ENCODE measurements around the gene KNDC1. TPM values are rescaled to one million over a fixed set of nuclear protein-coding genes. Genes with fewer than 3 reads are reported as not detected.

KNDC1 gene
- total RNA-seq, 2 experiments from 2014 or later: 0.32 TPM; not detected in 1

DNA sequence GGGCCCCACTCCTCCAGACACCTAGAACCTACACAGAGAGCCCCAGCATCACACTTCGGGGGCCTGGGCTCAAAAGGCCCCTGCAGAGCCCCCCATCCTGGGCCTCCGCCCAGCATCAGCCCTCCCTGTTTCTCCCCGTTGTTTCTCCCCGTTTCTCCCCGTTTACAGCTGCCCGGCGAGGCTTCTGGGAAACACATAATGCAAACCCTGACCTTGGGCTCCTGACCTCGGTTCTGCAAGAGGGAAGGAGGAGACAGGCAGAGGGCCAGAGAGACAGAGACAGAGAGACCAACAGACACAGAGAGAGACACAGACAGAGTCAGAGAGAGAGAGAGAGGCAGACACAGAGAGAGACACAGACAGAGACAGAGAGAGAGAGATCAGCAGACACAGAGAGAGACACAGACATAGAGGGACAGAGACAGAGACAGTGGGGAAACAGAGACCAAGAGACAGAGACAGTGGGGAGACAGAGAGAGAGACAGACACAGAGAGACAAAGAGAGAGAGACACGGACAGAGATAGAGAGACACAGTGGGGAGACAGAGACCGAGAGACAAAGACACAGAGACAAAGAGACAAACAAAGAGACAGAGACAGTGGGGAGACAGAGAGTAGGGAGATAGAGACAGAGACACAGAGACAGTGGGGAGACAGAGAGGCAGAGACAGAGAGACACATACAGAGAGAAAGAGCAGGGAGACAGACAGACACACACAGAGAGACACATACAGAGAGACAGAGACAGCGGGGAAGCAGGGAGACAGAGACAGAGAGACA lies 90.1 kb downstream of the KNDC1 start:
- H3K4me3 Mint-ChIP-seq: no peak overlapping the region
- no peak for ATAC-seq
- no peak for DNase-seq
- peaks cover 5% of the 10 kb centered on the region for H3K27me3 Mint-ChIP-seq
- H3K9me3 Mint-ChIP-seq (ENCODE audit: low read depth): no peaks in the 10 kb centered on the region
- H3K36me3 Mint-ChIP-seq: no peaks in the 10 kb centered on the region
- H3K27ac Mint-ChIP-seq: peak overlapping the region; percentile 36
- H3K4me1 Mint-ChIP-seq: peaks cover 2% of the 10 kb centered on the region
- CTCF ChIA-PET: no interaction called here

DNA sequence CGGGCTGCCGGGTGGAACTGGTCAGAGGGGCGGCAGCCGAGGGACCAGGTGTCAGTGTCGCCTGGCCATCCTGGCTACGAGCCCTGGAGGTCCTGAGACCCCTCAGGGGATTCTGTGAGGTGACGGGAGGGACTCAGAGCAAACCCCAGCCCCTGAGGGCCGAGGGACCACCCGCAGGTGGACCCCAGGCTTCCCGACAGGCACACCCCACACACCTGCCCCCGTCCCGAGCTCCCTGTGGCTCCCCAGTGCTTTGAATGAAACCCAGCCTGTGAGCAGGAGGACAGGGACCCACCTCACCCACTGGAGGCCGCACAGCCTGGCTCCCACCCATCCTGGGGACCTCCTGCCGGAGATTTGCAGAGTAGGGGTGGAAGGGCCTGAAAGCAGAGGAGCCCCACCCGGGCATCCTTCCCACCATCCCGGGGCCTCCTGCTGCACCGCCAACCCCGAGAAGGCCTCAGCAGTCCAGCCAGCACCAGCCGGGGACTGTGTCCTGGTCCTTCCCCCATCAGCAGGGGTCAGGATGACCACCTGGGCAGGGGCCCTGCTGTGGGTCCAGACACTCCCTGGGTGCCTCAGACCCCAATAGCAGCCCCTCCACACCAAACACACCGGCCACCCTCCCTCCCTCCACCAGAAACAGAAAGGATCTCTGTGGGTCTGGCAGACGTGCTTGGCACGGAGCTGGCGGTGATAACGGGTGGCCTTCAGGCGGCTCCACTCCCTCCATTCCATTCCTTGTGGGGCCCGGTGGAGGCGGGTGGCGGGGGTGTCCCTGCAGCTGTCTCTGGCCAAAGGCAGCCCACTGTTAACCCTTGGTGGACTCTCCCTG lies 91.6 kb downstream of the KNDC1 start:
- Mint-ChIP-seq H3K4me3 (no peak overlapping the region), H3K27ac (no peak overlapping the region), H3K36me3 (no peaks in the 10 kb centered on the region), H3K27me3 (peaks cover 5% of the 10 kb centered on the region), H3K9me3 (ENCODE audit: low read depth) (no peaks in the 10 kb centered on the region), H3K4me1 (peaks cover 2% of the 10 kb centered on the region)
- no peak for DNase-seq
- CTCF ChIA-PET: no interaction called here
- ATAC-seq: no peak

DNA sequence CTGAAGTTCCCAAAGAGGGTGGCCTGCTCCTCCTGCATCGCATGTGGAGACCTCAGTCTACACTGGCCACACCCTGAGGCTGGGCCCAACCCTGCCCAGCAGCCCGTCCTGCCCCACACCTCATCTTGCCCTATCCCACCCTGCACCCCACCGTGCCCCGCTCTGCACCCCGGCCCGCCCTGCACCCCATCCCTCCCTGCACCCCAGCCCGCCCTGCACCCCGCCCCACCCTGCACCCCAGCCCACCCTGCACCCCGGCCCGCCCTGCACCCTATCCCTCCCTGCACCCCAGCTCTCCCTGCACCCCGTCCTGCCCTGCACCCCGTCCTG lies 92.2 kb downstream of the KNDC1 start:
- Mint-ChIP-seq H3K4me1 (peaks cover 4% of the 10 kb centered on the region), H3K4me3 (no peak overlapping the region), H3K27me3 (peaks cover 5% of the 10 kb centered on the region), H3K9me3 (ENCODE audit: low read depth) (no peaks in the 10 kb centered on the region), H3K27ac (no peak overlapping the region), H3K36me3 (no peaks in the 10 kb centered on the region)
- no peak for ATAC-seq
- DNase-seq: no peak
- CTCF ChIA-PET: no interaction called here

DNA sequence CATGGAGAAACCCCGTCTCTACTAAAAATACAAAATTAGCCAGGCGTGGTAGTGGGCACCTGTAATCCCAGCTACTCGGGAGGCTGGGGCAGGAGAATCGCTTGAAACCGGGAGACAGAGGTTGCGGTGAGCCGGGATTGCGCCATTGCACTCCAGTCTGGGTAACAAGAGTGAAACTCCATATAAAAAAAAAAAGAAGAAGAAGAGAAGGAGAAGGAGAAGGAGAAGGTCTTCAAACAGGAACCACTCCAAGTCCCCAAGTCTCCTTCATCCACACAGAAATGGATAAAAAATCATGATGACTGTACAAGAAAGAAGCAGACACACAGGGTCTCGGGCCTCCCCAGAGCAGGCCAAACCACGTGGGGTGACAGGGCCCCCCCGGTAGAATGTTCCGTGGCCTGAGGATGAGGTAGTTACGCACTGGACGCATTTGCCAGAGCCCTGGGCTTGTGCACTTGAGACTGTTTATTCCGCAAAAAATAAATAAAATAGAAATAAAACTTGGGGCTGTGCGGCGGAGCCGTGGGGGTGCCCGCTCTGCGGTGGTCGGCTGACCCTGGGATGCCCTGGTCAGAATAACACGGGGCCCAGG lies 93.4 kb downstream of the KNDC1 start:
- H3K27me3 Mint-ChIP-seq: peaks cover 5% of the 10 kb centered on the region
- H3K9me3 Mint-ChIP-seq (ENCODE audit: low read depth): no peaks in the 10 kb centered on the region
- no peak overlapping the region for H3K4me3 Mint-ChIP-seq
- no peak for DNase-seq
- CTCF ChIA-PET: no interaction called here
- peaks cover 16% of the 10 kb centered on the region for H3K4me1 Mint-ChIP-seq
- H3K36me3 Mint-ChIP-seq: no peaks in the 10 kb centered on the region
- ATAC-seq: no peak
- no peak overlapping the region for H3K27ac Mint-ChIP-seq

DNA sequence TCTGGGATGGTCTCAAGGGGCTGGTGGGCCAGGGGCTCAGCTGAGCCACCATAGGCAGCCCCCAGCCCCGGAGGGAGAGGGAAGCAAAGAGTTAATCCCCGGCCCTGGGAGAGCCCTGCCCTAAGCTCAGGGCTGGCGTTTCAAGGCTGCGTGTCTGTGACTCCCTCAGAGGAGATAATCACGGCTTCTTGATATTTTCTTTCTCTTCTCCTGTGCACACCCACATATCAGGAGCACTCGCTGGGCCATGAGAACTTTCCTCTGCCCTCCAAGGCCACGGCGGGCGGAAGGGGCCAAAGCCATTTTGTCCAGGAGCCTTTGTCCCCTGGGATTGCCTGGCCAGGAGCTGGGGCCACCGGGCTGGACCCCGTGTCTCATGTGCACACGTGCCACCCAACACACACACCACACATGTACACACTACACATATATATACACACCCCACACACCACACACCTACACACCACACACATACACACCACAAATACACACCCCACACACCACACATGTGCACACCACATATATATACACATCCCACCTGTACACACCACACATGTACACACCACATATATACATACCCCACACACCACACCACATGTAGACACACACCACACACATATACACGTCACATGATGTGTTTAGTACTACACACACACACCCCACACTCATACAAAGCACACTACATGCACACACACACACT lies 94.6 kb downstream of the KNDC1 start:
- no peak for ATAC-seq
- H3K4me1 Mint-ChIP-seq: peaks cover 24% of the 10 kb centered on the region
- H3K4me3 Mint-ChIP-seq: no peak overlapping the region
- no peaks in the 10 kb centered on the region for H3K36me3 Mint-ChIP-seq
- CTCF ChIA-PET: interaction anchor here (1.4 kb wide), 1 partner anchor 75 kb away, joined by 4 read pairs; no protein-coding TSS in a partner anchor
- DNase-seq: no peak
- no peak overlapping the region for H3K27ac Mint-ChIP-seq
- H3K9me3 Mint-ChIP-seq (ENCODE audit: low read depth): no peaks in the 10 kb centered on the region
- peaks cover 5% of the 10 kb centered on the region for H3K27me3 Mint-ChIP-seq

DNA sequence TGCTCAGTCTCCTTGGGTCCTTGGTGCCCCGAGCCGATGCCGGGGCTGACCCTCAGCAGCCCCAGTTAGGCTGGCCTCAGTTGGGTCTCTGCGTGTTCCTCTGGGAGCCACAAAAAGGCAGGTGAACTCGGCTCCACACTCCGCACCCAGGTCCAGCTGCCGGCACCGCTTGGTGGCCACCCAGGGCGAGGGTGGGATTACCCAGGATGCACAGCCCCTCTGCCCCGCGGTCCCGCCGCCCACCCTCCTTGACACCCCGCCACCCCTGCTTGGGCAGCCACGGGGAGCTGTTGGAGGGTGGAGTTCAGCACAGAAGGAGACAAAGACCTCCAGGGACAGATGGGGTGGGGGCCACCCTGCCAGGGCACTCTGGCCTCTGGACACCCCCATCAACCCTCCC lies 95.3 kb downstream of the KNDC1 start:
- Mint-ChIP-seq H3K4me3 (no peak overlapping the region), H3K9me3 (ENCODE audit: low read depth) (no peaks in the 10 kb centered on the region), H3K36me3 (no peaks in the 10 kb centered on the region), H3K4me1 (peaks cover 32% of the 10 kb centered on the region), H3K27me3 (peaks cover 2% of the 10 kb centered on the region), H3K27ac (no peak overlapping the region)
- ATAC-seq: no peak
- CTCF ChIA-PET: interaction anchor here (1.4 kb wide), 1 partner anchor 74 kb away, joined by 4 read pairs; no protein-coding TSS in a partner anchor
- no peak for DNase-seq

DNA sequence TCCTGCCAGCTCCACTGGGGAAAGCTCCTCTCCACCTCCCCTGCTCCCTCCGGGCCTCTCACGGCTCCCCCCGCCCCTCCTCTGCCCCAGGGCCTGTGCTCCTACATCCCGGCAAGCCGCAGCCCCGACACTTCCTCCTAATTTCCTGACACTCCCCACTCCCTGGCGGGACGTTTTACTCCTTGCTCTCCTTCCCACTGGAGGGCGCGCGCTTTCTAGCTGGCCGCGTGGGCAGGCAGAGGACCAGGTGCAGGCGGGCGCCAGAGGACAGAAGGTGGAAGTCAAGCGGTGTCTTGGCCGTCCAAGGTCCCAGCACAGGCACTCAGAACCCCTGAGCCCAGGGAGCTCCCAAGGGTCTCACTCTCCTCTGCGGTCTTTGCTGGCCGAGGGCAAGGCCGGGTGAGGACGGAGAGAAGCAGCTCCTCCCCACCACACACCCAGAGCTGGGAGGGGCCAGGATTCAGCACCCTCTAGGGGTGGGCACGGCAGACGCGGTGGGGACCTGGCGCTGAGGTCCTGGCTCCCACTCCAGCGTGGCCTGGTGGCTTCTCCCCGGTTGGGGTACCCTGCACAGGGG lies 97.6 kb downstream of the KNDC1 start:
- no peak for DNase-seq
- H3K27me3 Mint-ChIP-seq: no peaks in the 10 kb centered on the region
- peak overlapping the region; percentile 11 for H3K4me3 Mint-ChIP-seq
- peaks cover 47% of the 10 kb centered on the region for H3K4me1 Mint-ChIP-seq
- H3K27ac Mint-ChIP-seq: peak overlapping the region; percentile 86
- H3K36me3 Mint-ChIP-seq: no peaks in the 10 kb centered on the region
- CTCF ChIA-PET: interaction anchor here (0.8 to 4.8 kb wide), 12 partner anchors 12 to 115 kb away, joined by 3 to 41 read pairs (median 4); partner anchors contain the start of genes ADAM8 and VENTX
- no peaks in the 10 kb centered on the region for H3K9me3 Mint-ChIP-seq (ENCODE audit: low read depth)
- peak; percentile 8 for ATAC-seq

DNA sequence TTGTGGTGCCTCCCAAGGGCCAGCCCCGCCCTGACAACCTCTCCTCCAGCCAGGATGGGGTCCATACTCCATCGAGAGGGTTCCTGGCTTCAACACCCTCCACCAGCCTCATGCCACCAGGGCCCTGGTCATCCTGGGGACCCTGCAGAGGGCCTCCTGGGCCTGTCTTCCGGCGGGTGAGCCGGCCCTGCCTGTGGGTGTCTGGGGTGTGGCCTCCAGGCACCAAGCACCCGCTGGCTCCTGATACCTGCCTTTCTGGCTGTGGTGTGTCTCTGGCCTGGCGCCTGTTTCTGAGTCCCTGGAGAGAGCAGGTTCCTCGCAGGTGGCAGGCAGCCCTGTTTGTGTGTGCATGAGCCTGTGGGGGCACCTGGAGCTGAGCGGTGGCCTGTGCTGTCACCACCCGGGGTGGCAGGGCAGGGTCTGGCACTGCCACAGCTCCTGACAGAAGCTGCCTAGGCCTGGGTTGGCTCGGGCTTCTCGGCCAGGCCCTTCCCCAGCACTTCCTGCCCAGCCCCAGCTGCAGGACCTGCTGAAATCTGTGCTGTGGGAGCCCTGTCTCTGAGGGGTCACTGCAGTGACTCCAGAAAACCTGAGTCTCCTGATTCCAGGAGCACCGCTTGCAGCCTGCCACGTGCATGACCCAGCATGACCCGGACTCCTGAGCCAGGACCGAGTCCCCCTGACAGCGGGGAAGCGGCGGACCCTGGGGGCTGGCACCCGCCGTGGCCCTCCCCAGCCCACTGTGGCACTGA lies 98.2 kb downstream of the KNDC1 start:
- H3K4me3 Mint-ChIP-seq: no peak overlapping the region
- H3K27ac Mint-ChIP-seq: peak overlapping the region; percentile 86
- H3K36me3 Mint-ChIP-seq: peaks cover 1% of the 10 kb centered on the region
- CTCF ChIA-PET: interaction anchor here (0.8 to 4.8 kb wide), 12 partner anchors 11 to 115 kb away, joined by 3 to 41 read pairs (median 4); partner anchors contain the start of gene ADAM8
- DNase-seq (peak; percentile 69), ATAC-seq (peak; percentile 10)
- peaks cover 49% of the 10 kb centered on the region for H3K4me1 Mint-ChIP-seq
- H3K9me3 Mint-ChIP-seq (ENCODE audit: low read depth): no peaks in the 10 kb centered on the region
- H3K27me3 Mint-ChIP-seq: no peaks in the 10 kb centered on the region

DNA sequence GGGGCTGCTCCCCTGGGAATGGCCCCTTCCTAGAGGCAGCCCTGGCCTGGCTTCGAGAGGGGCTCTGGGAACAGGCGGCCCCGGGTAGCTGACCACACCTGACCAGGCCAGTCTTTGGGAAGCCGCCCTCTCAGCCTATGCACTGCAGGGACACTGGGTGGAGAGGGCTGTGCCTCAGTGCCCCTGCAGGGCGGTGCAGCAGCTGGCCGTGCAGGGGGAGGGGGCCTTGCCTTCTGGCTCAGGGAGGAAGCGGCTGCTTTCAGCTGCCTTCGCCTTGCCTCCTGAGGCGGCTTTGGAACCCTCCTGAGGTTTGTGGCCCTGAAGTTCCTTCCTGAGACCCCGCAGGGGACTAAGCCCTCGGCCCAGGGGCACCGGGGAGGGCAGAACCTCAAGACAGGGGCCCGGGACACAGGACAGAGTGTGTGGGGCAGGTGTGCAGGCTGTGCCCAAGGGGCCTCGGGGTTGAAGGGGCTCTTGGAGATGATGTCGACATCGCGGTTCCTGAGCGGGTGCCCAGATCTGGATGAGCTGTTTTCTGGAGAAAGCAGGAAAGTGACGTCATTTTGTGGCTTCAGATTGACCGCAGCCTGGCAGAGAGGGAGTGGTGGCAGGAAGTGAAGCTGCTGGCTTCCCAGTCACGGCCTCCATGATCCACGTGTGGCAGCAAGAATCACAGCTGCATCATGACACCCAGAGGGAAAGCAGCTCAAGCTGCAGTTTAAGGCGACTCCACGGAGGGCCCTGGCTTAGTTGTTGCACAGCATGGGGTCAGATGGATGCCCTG lies 99.0 kb downstream of the KNDC1 start:
- Mint-ChIP-seq H3K4me1 (peaks cover 55% of the 10 kb centered on the region), H3K9me3 (ENCODE audit: low read depth) (no peaks in the 10 kb centered on the region), H3K4me3 (peak overlapping the region; percentile 55), H3K27ac (peak overlapping the region; percentile 88), H3K27me3 (no peaks in the 10 kb centered on the region), H3K36me3 (peaks cover 3% of the 10 kb centered on the region)
- CTCF ChIA-PET: interaction anchor here (1.1 to 4.8 kb wide), 9 partner anchors 12 to 116 kb away, joined by 3 to 41 read pairs (median 9); partner anchors contain the start of gene ADAM8
- DNase-seq (peak; percentile 92), ATAC-seq (peak; percentile 45)

DNA sequence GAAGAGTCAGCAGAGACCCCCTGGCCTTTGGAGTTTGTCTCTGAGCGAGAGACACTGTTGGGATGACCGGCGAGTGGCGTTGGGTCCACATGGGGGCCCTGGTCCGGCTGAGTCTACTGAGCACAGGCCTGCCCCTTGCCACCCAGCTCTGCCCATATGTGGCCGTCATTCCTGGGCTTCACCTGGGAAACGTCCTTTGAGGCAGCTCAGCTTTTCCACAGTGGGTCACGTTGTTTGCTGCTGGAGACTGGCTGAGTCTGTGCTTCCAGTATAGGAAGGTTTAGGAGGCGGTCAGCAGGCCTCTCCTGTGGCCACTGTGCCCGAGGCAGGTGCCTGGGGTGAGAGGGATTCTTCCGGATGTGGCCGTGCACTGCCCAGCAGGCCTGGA lies 99.6 kb downstream of the KNDC1 start:
- peak overlapping the region; percentile 55 for H3K4me3 Mint-ChIP-seq
- peak; percentile 0 for ATAC-seq
- no peaks in the 10 kb centered on the region for H3K9me3 Mint-ChIP-seq (ENCODE audit: low read depth)
- H3K27me3 Mint-ChIP-seq: no peaks in the 10 kb centered on the region
- CTCF ChIA-PET: interaction anchor here (1.2 to 4.8 kb wide), 7 partner anchors 14 to 116 kb away, joined by 4 to 41 read pairs (median 12); partner anchors contain the start of gene ADAM8
- DNase-seq: no peak
- H3K4me1 Mint-ChIP-seq: peaks cover 61% of the 10 kb centered on the region
- H3K27ac Mint-ChIP-seq: peak overlapping the region; percentile 88
- H3K36me3 Mint-ChIP-seq: peaks cover 7% of the 10 kb centered on the region

DNA sequence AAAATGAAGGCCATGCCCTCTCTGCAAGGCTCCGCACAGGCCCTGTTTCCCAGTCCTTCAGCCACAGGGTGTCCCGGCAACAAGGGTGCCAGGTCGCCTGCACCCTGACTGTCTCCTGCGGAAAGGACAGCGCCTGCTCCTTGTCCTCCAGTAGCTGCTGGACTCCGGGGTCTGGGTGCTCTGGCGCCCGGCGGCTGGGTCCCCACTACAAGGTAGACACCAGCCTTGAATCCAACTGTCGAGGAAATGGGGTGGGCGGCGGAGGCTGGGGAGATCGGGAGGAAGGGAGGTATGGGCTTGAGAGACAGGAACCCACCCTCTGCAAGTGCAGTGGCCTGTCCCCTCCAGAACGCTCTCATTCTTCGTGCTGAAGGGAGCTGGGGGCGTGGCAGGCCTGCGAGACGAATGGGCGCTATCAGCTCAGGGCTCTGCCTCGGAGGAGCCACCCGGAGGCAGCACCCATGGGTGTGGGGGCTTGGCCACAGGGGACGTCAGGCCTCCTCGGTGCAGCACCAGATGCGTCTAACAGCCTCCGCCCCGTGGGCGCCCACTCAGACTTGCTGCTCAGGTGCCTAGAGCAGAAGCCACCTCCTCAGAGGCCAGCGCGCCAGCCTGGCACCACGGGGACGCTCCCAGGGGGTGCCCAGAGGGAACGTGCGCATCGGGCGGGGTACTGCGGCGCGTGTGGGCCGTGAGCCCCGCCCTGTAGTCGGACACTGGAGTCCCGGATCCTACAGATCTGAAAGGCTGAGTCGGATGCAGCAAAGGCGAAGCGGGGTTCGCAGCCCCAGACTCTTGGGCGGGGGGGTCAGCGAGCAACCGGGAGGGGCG lies 101.1 kb downstream of the KNDC1 start:
- peak overlapping the region; percentile 66 for H3K27ac Mint-ChIP-seq
- peaks cover 75% of the 10 kb centered on the region for H3K4me1 Mint-ChIP-seq
- CTCF ChIA-PET: interaction anchor here (0.8 to 4.8 kb wide), 4 partner anchors 15 to 68 kb away, joined by 3 to 22 read pairs (median 4); no protein-coding TSS in a partner anchor

More for the DNA sequence above, 101.1 kb downstream of the KNDC1 start:
- ATAC-seq: peak; percentile 51
- Mint-ChIP-seq H3K27me3 (no peaks in the 10 kb centered on the region), H3K4me3 (peak overlapping the region; percentile 65), H3K36me3 (peaks cover 7% of the 10 kb centered on the region), H3K9me3 (ENCODE audit: low read depth) (no peaks in the 10 kb centered on the region)
- DNase-seq: peak; percentile 82

All from activated CD8-positive, alpha-beta memory T cell treated with anti-CD3 and anti-CD28 coated beads, Interleukin-2, amount 10 ng/mL, durations not matched to agents 7 days and 5 days (primary cell).